ENCODE results near the gene ADGRV1.

- TF ChIP-seq POLR2A (IDR thresholded peaks at IDR 0.05), result no peak
- TF ChIP-seq, protein P1, sequence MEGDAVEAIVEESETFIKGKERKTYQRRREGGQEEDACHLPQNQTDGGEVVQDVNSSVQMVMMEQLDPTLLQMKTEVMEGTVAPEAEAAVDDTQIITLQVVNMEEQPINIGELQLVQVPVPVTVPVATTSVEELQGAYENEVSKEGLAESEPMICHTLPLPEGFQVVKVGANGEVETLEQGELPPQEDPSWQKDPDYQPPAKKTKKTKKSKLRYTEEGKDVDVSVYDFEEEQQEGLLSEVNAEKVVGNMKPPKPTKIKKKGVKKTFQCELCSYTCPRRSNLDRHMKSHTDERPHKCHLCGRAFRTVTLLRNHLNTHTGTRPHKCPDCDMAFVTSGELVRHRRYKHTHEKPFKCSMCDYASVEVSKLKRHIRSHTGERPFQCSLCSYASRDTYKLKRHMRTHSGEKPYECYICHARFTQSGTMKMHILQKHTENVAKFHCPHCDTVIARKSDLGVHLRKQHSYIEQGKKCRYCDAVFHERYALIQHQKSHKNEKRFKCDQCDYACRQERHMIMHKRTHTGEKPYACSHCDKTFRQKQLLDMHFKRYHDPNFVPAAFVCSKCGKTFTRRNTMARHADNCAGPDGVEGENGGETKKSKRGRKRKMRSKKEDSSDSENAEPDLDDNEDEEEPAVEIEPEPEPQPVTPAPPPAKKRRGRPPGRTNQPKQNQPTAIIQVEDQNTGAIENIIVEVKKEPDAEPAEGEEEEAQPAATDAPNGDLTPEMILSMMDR (IDR thresholded peaks at IDR 0.05), result no peak
These were observed 624.2 kb downstream of the ADGRV1 start for GRCh38 chr5:91182763-91183162.
